Panc1 (cell line): ENCODE measurements around the gene SHANK1. TPM values are rescaled to one million over a fixed set of nuclear protein-coding genes. Genes with fewer than 3 reads are reported as not detected.
"Not testable (repeated sequence)": the region's sequence is repeated elsewhere in the genome, so short reads cannot be mapped to it uniquely, and the experiment has no call there.

Source experiments
- ATAC-seq: fragments of 200-7000 bp; cut with Tn5 transposase; 2 replicates; pipeline ENCODE4 v1.9.1; 2020; ENCODE audit warnings: mild to moderate bottlenecking, moderate library complexity
- BruUV-seq: library from RNA; stranded (reverse); fragments of 400-500 nt; replicated peaks from 2 replicates; lab custom pipeline; 2021; lab: Mats Ljungman, UMichigan
- CTCF ChIA-PET: fragments of 300-600 bp; sonication (Branson Sonifier 250); formaldehyde crosslinking; loops from one replicate; lab custom pipeline; 2022; ENCODE audit warnings: antibody characterized with exemption; lab: Charles Lee
- POLR2A ChIA-PET: fragments of 300-600 bp; sonication (Branson Sonifier 250); formaldehyde crosslinking; loops from one replicate; lab custom pipeline; 2022; ENCODE audit warnings: antibody characterized with exemption; lab: Charles Lee
- DNase-seq: peaks from one replicate; pipeline ENCODE4 v3.0.0-alpha.2; 2010; ENCODE audit warnings: low read depth, low spot score
- H3K27ac ChIP-seq: 2 replicates; pipeline ENCODE4 v1.5.1; 2011; ENCODE audit warnings: mild to moderate bottlenecking, low read length, inconsistent platforms
- H3K27me3 ChIP-seq: fragments of 200-500 bp; sonication (Bioruptor generic); 2 replicates; pipeline ENCODE4 v1.6.0; 2014; ENCODE audit warnings: low read length, inconsistent platforms; ENCODE audit not compliant: control insufficient read depth, insufficient read depth
- H3K36me3 ChIP-seq: fragments of 200-500 bp; sonication (Bioruptor generic); 2 replicates; pipeline ENCODE4 v1.5.1; 2014; ENCODE audit warnings: inconsistent platforms, mild to moderate bottlenecking, low read length, moderate library complexity; ENCODE audit not compliant: control insufficient read depth, insufficient read depth
- H3K4me1 ChIP-seq: 2 replicates; pipeline ENCODE4 v1.5.1; 2011; ENCODE audit warnings: inconsistent platforms, mild to moderate bottlenecking, low read length, moderate library complexity; ENCODE audit not compliant: control insufficient read depth, insufficient read depth
- H3K4me3 ChIP-seq, 2 experiments: 2 replicates each; pipeline ENCODE4 v1.5.1; 2011 to 2012; ENCODE audit warnings: low read depth in 2 of 2, low read length in 2 of 2, mild to moderate bottlenecking in 2 of 2, inconsistent platforms in 1 of 2, moderate library complexity in 1 of 2
- H3K9me3 ChIP-seq: fragments of 200-500 bp; sonication (Bioruptor generic); 2 replicates; pipeline ENCODE4 v1.5.1; 2014; ENCODE audit warnings: low read depth, mild to moderate bottlenecking, inconsistent platforms, low read length, moderate library complexity; ENCODE audit not compliant: control insufficient read depth, insufficient read depth
- POLR2AphosphoS5 ChIP-seq: IDR thresholded peaks from 2 replicates; pipeline ENCODE4 v1.6.1; 2012; ENCODE audit warnings: mild to moderate bottlenecking, low read depth, low read length, moderate library complexity
- SIN3A ChIP-seq: IDR thresholded peaks from 2 replicates; pipeline ENCODE4 v1.6.1; 2012; ENCODE audit warnings: low read depth, mild to moderate bottlenecking, low read length, moderate library complexity, borderline replicate concordance; ENCODE audit not compliant: insufficient read depth
- TCF7L2 ChIP-seq: IDR thresholded peaks from 2 replicates; pipeline ENCODE4 v1.6.1; 2011; ENCODE audit warnings: mild to moderate bottlenecking, low read depth, low read length, inconsistent platforms
- in situ Hi-C: cut with HindIII; loops from 2 replicates; pipeline ENCODE4 v1.10.0; 2016; ENCODE audit warnings: low sequenced_read_pairs, low pct_unique_long_range_greater_than_20kb
- intact Hi-C: fragments of 100-400 bp; cut with micrococcal nuclease; formaldehyde crosslinking; loops from one replicate; pipeline ENCODE4 v1.10.0; 2022; ENCODE audit not compliant: unreplicated experiment
- total RNA-seq: library from RNA; stranded (reverse); gene quantifications from one replicate; pipeline ENCODE4 v1.2.1, GENCODE V29; 2021; ENCODE audit not compliant: unreplicated experiment
- TF ChIP-seq, protein P1 (sequence below), 2 experiments: IDR thresholded peaks; 2 replicates each; pipeline ENCODE4 v1.6.1; 2011 to 2012; ENCODE audit warnings: low read depth in 2 of 2, control low read depth in 1 of 2, low read length in 1 of 2, mild to moderate bottlenecking in 1 of 2, moderate library complexity in 1 of 2; ENCODE audit not compliant: insufficient read depth in 1 of 2
- TF ChIP-seq, protein P2 (sequence below): fragments of 450-650 bp; IDR thresholded peaks from 2 replicates; pipeline ENCODE4 v1.5.1; 2017; ENCODE audit warnings: mild to moderate bottlenecking

SHANK1 gene
- total RNA-seq, 1 experiment from 2014 or later, result not detected

DNA sequence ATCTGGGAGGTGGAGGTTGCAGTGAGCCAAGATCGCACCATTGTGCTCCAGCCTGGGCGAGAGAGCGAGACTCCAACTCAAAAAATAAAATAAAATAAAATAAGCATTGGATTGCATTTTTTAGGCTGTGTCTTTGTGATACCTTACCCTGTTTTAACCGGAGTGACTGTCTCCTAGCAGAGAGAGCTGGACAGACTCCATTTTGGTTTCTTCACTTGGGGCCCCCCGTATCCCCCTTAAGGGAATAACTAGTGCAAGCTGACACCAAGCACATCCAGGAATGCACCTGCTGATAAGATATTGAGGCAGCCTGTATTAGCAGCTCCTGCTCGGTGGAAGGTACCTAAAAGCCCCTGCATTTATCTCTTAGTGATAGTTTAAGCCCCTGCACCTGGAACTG lies 29.9 kb upstream of the SHANK1 start:
- Histone ChIP-seq H3K27ac (no peak overlapping the region), H3K36me3 (no peaks in the 10 kb centered on the region), H3K9me3 (no peaks in the 10 kb centered on the region), H3K27me3 (no peaks in the 10 kb centered on the region), H3K4me3 (no peak overlapping the region), H3K4me1 (no peaks in the 10 kb centered on the region)
- TF ChIP-seq, protein P1, sequence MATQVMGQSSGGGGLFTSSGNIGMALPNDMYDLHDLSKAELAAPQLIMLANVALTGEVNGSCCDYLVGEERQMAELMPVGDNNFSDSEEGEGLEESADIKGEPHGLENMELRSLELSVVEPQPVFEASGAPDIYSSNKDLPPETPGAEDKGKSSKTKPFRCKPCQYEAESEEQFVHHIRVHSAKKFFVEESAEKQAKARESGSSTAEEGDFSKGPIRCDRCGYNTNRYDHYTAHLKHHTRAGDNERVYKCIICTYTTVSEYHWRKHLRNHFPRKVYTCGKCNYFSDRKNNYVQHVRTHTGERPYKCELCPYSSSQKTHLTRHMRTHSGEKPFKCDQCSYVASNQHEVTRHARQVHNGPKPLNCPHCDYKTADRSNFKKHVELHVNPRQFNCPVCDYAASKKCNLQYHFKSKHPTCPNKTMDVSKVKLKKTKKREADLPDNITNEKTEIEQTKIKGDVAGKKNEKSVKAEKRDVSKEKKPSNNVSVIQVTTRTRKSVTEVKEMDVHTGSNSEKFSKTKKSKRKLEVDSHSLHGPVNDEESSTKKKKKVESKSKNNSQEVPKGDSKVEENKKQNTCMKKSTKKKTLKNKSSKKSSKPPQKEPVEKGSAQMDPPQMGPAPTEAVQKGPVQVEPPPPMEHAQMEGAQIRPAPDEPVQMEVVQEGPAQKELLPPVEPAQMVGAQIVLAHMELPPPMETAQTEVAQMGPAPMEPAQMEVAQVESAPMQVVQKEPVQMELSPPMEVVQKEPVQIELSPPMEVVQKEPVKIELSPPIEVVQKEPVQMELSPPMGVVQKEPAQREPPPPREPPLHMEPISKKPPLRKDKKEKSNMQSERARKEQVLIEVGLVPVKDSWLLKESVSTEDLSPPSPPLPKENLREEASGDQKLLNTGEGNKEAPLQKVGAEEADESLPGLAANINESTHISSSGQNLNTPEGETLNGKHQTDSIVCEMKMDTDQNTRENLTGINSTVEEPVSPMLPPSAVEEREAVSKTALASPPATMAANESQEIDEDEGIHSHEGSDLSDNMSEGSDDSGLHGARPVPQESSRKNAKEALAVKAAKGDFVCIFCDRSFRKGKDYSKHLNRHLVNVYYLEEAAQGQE (IDR thresholded peaks at IDR 0.05; ENCODE audit: insufficient read depth in 1 of 2, low read depth in 2 of 2, low read length in 1 of 2), result no peak
- TF ChIP-seq SIN3A (no peak), POLR2AphosphoS5 (no peak), TCF7L2 (no peak)
- TF ChIP-seq, protein P2, sequence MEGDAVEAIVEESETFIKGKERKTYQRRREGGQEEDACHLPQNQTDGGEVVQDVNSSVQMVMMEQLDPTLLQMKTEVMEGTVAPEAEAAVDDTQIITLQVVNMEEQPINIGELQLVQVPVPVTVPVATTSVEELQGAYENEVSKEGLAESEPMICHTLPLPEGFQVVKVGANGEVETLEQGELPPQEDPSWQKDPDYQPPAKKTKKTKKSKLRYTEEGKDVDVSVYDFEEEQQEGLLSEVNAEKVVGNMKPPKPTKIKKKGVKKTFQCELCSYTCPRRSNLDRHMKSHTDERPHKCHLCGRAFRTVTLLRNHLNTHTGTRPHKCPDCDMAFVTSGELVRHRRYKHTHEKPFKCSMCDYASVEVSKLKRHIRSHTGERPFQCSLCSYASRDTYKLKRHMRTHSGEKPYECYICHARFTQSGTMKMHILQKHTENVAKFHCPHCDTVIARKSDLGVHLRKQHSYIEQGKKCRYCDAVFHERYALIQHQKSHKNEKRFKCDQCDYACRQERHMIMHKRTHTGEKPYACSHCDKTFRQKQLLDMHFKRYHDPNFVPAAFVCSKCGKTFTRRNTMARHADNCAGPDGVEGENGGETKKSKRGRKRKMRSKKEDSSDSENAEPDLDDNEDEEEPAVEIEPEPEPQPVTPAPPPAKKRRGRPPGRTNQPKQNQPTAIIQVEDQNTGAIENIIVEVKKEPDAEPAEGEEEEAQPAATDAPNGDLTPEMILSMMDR, result no peak
- in situ Hi-C loops, result no loop called here
- ATAC-seq (no peak), DNase-seq (no peak)
- CTCF ChIA-PET, result no interaction called here
- no TSS peak for BruUV-seq
- intact Hi-C loops, result no loop called here
- POLR2A ChIA-PET, result no interaction called here

DNA sequence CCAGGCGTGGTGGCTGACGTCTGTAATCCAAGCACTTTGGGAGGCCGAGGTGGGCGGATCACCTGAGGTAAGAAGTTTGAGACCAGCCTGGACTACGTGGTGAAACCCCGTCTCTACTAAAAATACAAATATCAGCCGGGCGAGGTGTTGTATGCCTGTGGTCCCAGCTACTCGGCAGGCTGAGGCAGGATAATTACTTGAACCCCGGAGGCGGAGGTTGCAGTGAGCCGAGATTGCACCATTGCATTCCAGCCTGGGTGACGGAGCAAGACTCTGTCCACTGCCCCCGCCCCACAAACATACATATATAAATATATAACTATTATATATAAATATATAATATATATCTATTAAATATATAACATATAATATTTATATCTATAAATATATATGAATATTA lies 27.5 kb upstream of the SHANK1 start:
- CTCF ChIA-PET, BruUV-seq: not testable (repeated sequence)

GRCh38 chr19:50745221-50745620 lies 25.6 kb upstream of the SHANK1 start:
- no peaks in the 10 kb centered on the region for H3K27me3 ChIP-seq
- H3K4me3 ChIP-seq, result no peak overlapping the region
- intact Hi-C loops (no loop called here), in situ Hi-C loops (no loop called here)
- no peaks in the 10 kb centered on the region for H3K36me3 ChIP-seq
- no TSS peak for BruUV-seq
- TF ChIP-seq, protein P1 (IDR thresholded peaks at IDR 0.05; ENCODE audit: insufficient read depth in 1 of 2, low read depth in 2 of 2, low read length in 1 of 2), result no peak
- ATAC-seq, result no peak
- CTCF ChIA-PET, result no interaction called here
- no peak overlapping the region for H3K27ac ChIP-seq
- DNase-seq, result no peak
- POLR2A ChIA-PET, result no interaction called here
- H3K4me1 ChIP-seq, result no peaks in the 10 kb centered on the region
- no peaks in the 10 kb centered on the region for H3K9me3 ChIP-seq

More for the DNA sequence above, 27.5 kb upstream of the SHANK1 start:
- H3K27ac ChIP-seq, H3K9me3 ChIP-seq, ATAC-seq, H3K36me3 ChIP-seq, H3K4me3 ChIP-seq, H3K27me3 ChIP-seq, H3K4me1 ChIP-seq, DNase-seq, POLR2A ChIA-PET, intact Hi-C loops, in situ Hi-C loops: not testable (repeated sequence)
